Body of pancreas (tissue), 4 donors: ENCODE measurements around the gene LRPPRC.

Source experiments
- CTCF ChIP-seq, 7 experiments: fragments of 450-650 bp in 4 of 7; fragments of 200-600 bp in 3 of 7; sonication (generic) in 3 of 7; IDR thresholded peaks; one replicate each; pipeline ENCODE4 v1.5.1; 2016 to 2019; ENCODE audit warnings: antibody characterized with exemption in 7 of 7
- POLR2A ChIP-seq, 3 donors: fragments of 450-650 bp; IDR thresholded peaks; one replicate each; pipeline ENCODE4 v1.6.1; 2016; ENCODE audit warnings: antibody characterized with exemption in 3 of 3, mild to moderate bottlenecking in 2 of 3

- TF ChIP-seq POLR2A (IDR thresholded peaks at IDR 0.05): no peak
- TF ChIP-seq CTCF (IDR thresholded peaks at IDR 0.05): no peak
Measured at GRCh38 chr2:43941359-43941758, 54.4 kb downstream of the LRPPRC start.
